PFSK-1 (cell line): ENCODE data around the gene SEC62.

Source experiments
- FOXP2 ChIP-seq: optimal IDR thresholded peaks from 2 replicates; pipeline ENCODE3; 2011; ENCODE audit warnings: borderline replicate concordance, control low read depth, inconsistent platforms; ENCODE audit not compliant: insufficient read depth; ENCODE audit errors: extremely low read length, extremely low read depth
- POLR2AphosphoS5 ChIP-seq: IDR thresholded peaks from 2 replicates; pipeline ENCODE4 v1.6.1; 2012; ENCODE audit warnings: low read depth, mild to moderate bottlenecking, control low read depth, low read length, moderate library complexity
- SIN3A ChIP-seq: IDR thresholded peaks from 2 replicates; pipeline ENCODE4 v1.6.1; 2012; ENCODE audit warnings: mild to moderate bottlenecking, low read length, moderate library complexity, borderline replicate concordance; ENCODE audit not compliant: insufficient read depth
- TAF1 ChIP-seq: IDR thresholded peaks from 2 replicates; pipeline ENCODE4 v1.6.1; 2012; ENCODE audit warnings: low read length, control low read depth, borderline replicate concordance; ENCODE audit not compliant: insufficient read depth
- TF ChIP-seq, protein P1 (sequence below), 2 experiments: IDR thresholded peaks; 2 replicates each; pipeline versions ENCODE4 v1.6.1 to v1.8.0; 2011 to 2012; ENCODE audit warnings: low read depth in 2 of 2, low read length in 2 of 2, control low read depth in 1 of 2, inconsistent platforms in 1 of 2, mild to moderate bottlenecking in 1 of 2, moderate library complexity in 1 of 2; ENCODE audit not compliant: insufficient read depth in 1 of 2

- TF ChIP-seq POLR2AphosphoS5: no peak
- no peak for TF ChIP-seq TAF1
- TF ChIP-seq, protein P1, sequence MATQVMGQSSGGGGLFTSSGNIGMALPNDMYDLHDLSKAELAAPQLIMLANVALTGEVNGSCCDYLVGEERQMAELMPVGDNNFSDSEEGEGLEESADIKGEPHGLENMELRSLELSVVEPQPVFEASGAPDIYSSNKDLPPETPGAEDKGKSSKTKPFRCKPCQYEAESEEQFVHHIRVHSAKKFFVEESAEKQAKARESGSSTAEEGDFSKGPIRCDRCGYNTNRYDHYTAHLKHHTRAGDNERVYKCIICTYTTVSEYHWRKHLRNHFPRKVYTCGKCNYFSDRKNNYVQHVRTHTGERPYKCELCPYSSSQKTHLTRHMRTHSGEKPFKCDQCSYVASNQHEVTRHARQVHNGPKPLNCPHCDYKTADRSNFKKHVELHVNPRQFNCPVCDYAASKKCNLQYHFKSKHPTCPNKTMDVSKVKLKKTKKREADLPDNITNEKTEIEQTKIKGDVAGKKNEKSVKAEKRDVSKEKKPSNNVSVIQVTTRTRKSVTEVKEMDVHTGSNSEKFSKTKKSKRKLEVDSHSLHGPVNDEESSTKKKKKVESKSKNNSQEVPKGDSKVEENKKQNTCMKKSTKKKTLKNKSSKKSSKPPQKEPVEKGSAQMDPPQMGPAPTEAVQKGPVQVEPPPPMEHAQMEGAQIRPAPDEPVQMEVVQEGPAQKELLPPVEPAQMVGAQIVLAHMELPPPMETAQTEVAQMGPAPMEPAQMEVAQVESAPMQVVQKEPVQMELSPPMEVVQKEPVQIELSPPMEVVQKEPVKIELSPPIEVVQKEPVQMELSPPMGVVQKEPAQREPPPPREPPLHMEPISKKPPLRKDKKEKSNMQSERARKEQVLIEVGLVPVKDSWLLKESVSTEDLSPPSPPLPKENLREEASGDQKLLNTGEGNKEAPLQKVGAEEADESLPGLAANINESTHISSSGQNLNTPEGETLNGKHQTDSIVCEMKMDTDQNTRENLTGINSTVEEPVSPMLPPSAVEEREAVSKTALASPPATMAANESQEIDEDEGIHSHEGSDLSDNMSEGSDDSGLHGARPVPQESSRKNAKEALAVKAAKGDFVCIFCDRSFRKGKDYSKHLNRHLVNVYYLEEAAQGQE (IDR thresholded peaks at IDR 0.05; ENCODE audit: insufficient read depth in 1 of 2, low read depth in 2 of 2, low read length in 2 of 2): no peak
- TF ChIP-seq SIN3A: no peak
- TF ChIP-seq FOXP2: no peak
Observed at GRCh38 chr3:169966951-169967915, 626 bp downstream of the SEC62 start.
